Upper lobe of left lung (tissue), 4 donors: Measurements from ENCODE around the gene SDC3.

Experiments used
- CTCF ChIP-seq, 6 experiments: fragments of 450-650 bp in 4 of 6; fragments of 200-600 bp in 2 of 6; sonication (generic) in 2 of 6; IDR thresholded peaks; one replicate each; pipeline ENCODE4 v1.5.1; 2016 to 2019; ENCODE audit warnings: antibody characterized with exemption in 6 of 6
- EP300 ChIP-seq, 4 donors: sonication (generic); formaldehyde crosslinking; IDR thresholded peaks; one replicate each; pipeline ENCODE4 v1.5.1; 2017; ENCODE audit warnings: antibody characterized with exemption in 4 of 4, control low read depth in 2 of 4
- POLR2A ChIP-seq, 4 donors: fragments of 450-650 bp; IDR thresholded peaks; one replicate each; pipeline ENCODE4 v1.5.1; 2016 to 2017; ENCODE audit warnings: antibody characterized with exemption in 4 of 4, mild to moderate bottlenecking in 2 of 4
- POLR2AphosphoS5 ChIP-seq, 2 donors: sonication (generic); formaldehyde crosslinking; IDR thresholded peaks; one replicate each; pipeline ENCODE4 v1.5.1; 2017; ENCODE audit warnings: antibody characterized with exemption in 2 of 2

DNA sequence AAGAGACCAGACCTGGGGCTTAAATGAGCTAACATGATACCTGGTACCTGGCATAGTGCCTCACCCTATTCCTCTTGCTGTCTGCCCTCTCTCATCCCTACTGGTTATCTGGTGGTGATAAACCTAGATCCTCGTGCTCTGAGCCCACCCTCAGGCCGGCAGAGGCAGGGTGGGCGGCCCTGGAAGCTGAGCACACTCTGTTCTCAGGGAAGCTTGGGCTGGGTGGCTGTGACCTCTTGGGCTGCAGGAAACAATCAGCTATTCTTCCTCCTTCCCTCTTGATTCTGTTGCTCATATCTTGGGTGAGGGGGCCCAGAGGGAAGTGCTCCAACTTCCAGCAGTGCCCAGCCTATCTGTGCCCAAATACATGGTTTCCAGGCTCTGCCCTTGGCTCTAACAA lies 42.0 kb downstream of the SDC3 start:
- TF ChIP-seq CTCF (IDR thresholded peaks at IDR 0.05) (no peak), POLR2A (IDR thresholded peaks at IDR 0.05) (no peak), POLR2AphosphoS5 (IDR thresholded peaks at IDR 0.05) (no peak), EP300 (IDR thresholded peaks at IDR 0.05) (no peak)
